Mammary epithelial cell (primary cell): Measurements from ENCODE around the gene CCT6B.

Experiments
- EZH2 ChIP-seq: IDR thresholded peaks from 2 replicates; pipeline ENCODE4 v1.6.1; 2012; ENCODE audit warnings: low read length, inconsistent platforms, borderline replicate concordance
- TF ChIP-seq, protein P1 (sequence below), 2 donors: IDR thresholded peaks in 1 of 2; conservative IDR thresholded peaks in 1 of 2; 2 replicates each; pipeline ENCODE4 v1.5.1; 2011 to 2012; ENCODE audit warnings: inconsistent platforms in 2 of 2, low read length in 2 of 2, mild to moderate bottlenecking in 2 of 2, control low read depth in 1 of 2, low read depth in 1 of 2; ENCODE audit not compliant: insufficient read depth in 1 of 2; ENCODE audit errors: extremely low read depth in 1 of 2

DNA sequence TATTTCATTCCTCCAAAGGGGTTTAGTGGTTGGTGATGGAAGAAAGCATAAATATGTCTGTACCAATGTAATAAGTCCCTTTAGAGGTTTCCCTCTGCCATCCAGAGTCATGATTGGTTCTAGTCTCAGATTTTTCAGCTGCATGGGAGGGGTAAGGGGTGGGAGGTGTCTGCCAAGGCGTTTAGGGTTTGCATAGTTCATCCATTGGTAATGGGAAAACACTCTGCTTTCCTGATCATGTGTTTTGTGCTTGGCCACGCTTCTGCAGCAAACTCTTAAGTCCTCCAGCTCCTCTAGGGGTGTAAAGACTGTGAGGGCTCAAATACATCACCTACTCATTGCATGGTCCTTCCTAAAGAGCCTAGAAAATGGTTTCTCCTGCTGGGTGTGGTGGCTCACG, 48.8 kb upstream of the CCT6B start:
- no peak for TF ChIP-seq EZH2
- TF ChIP-seq, protein P1, sequence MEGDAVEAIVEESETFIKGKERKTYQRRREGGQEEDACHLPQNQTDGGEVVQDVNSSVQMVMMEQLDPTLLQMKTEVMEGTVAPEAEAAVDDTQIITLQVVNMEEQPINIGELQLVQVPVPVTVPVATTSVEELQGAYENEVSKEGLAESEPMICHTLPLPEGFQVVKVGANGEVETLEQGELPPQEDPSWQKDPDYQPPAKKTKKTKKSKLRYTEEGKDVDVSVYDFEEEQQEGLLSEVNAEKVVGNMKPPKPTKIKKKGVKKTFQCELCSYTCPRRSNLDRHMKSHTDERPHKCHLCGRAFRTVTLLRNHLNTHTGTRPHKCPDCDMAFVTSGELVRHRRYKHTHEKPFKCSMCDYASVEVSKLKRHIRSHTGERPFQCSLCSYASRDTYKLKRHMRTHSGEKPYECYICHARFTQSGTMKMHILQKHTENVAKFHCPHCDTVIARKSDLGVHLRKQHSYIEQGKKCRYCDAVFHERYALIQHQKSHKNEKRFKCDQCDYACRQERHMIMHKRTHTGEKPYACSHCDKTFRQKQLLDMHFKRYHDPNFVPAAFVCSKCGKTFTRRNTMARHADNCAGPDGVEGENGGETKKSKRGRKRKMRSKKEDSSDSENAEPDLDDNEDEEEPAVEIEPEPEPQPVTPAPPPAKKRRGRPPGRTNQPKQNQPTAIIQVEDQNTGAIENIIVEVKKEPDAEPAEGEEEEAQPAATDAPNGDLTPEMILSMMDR (conservative IDR thresholded peaks at IDR 0.05 in 1 of 2, IDR thresholded peaks at IDR 0.05 in 1 of 2; ENCODE audit: extremely low read depth in 1 of 2, insufficient read depth in 1 of 2, low read depth in 1 of 2, low read length in 2 of 2): no peak
